ENCODE measurements around the gene CHTF18. TPM values are rescaled to one million over a fixed set of nuclear protein-coding genes. Genes with fewer than 3 reads are reported as not detected.
A peak's percentile ranks its signal among the peaks of the same experiment; 100 is the strongest.
"Not testable (repeated sequence)": the region's sequence is repeated elsewhere in the genome, so short reads cannot be mapped to it uniquely, and the experiment has no call there.

Gene CHTF18
- 8.8 TPM for total RNA-seq

DNA sequence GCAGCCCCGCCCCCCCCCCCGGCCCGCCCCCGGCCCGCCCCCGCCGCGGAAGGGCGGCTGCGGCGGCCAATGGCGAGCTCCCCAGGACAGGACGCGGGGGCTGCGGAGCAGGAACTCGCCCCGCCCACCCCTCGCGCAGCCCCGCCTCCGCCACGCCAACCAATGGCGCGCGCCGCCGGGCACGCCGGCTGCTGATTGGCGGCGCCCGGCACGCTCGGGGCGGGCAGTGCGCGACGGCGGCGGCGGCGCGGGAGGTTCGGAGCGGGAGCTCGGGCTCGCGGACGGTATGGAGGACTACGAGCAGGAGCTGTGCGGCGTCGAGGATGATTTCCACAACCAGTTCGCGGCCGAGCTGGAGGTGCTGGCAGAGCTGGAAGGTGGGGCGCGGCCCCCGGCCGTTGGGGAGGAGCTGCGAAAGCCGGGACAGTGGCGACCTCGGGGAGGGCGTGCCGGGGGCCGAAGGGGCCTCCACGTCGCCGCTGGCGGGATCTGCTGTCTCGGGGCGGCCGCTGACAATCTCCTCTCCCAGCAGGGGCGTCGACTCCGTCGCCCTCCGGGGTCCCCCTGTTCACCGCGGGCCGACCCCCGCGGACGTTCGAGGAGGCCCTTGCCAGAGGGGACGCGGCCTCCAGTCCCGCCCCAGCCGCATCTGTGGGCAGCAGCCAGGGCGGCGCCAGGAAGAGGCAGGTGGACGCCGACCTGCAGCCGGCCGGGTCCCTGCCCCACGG, at the start of gene CHTF18:
CHTF18 (plus strand) TSS at position 222 of the 728 bp plus-strand sequence; CDS start at position 287, 65 bp downstream.
- Histone ChIP-seq H3K9me3 (ENCODE audit: low read depth, low read length) (no peaks in the 10 kb centered on the region), H3K4me1 (ENCODE audit: insufficient read depth, low read length) (peaks cover 22% of the 10 kb centered on the region), H3K4me3 (ENCODE audit: low read length) (peak within 1 kb of the TSS; percentile 74), H3K27me3 (ENCODE audit: insufficient read depth, low read length) (no peaks in the 10 kb centered on the region)

DNA sequence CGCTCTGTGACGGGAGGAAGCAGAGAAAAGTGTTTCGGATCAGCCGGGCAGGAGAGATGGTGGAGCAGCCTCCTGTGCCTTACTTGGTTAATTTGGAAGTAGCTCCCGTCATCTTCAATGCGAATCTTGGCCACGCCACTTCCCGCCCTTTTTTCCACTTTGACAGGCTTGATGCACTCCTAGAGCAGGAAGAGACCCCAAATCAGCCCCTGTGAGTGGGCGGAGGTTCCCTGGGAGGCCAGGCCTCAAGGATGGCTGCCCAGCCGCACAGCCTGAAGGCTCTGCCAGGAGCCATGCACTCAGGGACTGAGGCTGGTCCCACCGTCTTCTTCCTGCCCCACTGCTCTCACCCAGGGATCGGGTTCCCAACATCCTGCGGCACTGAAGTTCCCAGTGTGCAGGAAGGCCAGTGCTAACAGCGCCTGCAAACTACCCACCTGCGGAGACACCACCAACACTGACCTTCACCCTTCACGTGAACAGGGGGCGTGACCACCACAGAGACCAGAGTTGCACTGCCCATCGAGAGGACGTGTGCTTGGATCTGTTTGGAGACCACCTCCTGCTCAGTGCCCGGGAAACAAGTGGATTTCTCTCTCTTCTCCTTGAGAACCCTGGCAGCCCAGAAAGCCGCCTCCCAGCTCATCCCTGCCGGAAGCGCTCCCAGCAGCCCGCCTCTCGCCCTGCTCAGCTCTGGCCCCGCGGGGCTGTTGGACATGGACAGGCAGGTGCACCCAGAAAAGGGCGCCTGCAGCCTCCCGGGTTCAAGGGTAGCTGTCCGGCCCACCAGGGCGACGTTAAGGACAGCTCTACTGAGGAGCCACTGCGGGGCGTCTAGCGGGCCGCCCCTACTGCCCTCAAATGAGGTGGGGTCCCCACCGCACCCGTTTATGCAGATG, 48.6 kb upstream of the CHTF18 start:
- Histone ChIP-seq H3K4me1 (ENCODE audit: insufficient read depth, low read length) (peaks cover 19% of the 10 kb centered on the region), H3K9me3 (ENCODE audit: low read depth, low read length) (no peaks in the 10 kb centered on the region), H3K27me3 (ENCODE audit: insufficient read depth, low read length) (no peaks in the 10 kb centered on the region), H3K4me3 (ENCODE audit: low read length) (peak overlapping the region; percentile 76)

DNA sequence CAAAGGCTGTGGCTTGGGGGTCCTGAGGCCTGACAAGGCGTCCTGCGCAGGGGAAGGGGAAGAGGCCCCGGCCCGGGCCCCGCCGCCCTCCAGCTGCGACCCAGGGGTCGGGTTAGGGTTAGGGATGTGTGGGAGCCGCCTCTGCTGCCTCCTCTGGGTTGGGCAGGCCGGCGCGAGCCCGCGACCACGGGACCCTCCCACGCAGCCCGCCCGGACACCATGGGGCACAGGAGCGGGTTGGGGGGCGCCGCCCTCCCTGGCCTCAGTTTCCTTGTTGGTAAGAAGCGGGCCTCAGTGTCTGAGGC, 48.0 kb upstream of the CHTF18 start:
- H3K4me3 ChIP-seq (ENCODE audit: low read length) = peak overlapping the region; percentile 76
- peaks cover 19% of the 10 kb centered on the region for H3K4me1 ChIP-seq (ENCODE audit: insufficient read depth, low read length)
- no peaks in the 10 kb centered on the region for H3K27me3 ChIP-seq (ENCODE audit: insufficient read depth, low read length)
- H3K9me3 ChIP-seq (ENCODE audit: low read depth, low read length) = no peaks in the 10 kb centered on the region

DNA sequence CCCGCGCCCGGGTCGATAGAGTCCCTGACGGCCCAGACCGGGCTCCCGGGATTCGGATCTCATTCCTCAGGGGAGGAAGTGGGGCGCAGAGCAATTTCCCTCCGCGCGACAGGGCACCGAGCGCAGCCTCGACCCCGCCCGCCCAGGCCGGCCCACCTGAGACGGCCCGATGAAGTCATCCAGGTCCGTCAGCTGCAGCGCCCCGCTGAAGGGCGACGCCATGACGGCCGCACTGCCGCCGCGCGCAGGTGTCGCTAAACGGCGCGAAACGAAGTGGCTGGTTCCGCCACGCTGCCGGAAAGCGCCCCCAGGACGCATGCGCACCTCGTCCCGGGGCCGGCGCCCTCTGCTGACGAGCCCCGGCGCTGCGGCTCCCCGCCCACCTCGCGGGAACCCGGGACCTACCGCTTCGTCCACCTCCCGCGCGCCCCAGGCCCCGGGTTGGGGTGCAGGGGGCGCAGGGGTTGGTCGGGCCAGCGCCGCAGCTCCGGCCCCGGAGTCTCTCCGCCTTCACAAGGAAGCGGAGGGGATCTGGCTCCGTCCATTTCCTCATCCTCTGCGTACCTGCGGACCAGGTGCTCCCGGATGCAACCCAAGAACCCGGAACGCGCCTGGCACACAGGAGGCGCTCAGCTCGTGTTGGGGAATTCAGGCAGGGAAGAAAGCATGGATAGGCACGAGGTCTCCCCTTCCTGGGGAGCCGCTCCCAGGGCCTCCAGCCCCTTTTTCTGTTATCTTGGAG, 47.5 kb upstream of the CHTF18 start, which contains the start of gene CIAO3:
CIAO3 (minus strand) TSS at position 234 of the 742 bp plus-strand sequence; CDS start at position 222, 12 bp downstream.
- H3K4me3 ChIP-seq (ENCODE audit: low read length) = peak within 1 kb of the TSS; percentile 76
- no peaks in the 10 kb centered on the region for H3K27me3 ChIP-seq (ENCODE audit: insufficient read depth, low read length)
- no peaks in the 10 kb centered on the region for H3K9me3 ChIP-seq (ENCODE audit: low read depth, low read length)
- peaks cover 19% of the 10 kb centered on the region for H3K4me1 ChIP-seq (ENCODE audit: insufficient read depth, low read length)

DNA sequence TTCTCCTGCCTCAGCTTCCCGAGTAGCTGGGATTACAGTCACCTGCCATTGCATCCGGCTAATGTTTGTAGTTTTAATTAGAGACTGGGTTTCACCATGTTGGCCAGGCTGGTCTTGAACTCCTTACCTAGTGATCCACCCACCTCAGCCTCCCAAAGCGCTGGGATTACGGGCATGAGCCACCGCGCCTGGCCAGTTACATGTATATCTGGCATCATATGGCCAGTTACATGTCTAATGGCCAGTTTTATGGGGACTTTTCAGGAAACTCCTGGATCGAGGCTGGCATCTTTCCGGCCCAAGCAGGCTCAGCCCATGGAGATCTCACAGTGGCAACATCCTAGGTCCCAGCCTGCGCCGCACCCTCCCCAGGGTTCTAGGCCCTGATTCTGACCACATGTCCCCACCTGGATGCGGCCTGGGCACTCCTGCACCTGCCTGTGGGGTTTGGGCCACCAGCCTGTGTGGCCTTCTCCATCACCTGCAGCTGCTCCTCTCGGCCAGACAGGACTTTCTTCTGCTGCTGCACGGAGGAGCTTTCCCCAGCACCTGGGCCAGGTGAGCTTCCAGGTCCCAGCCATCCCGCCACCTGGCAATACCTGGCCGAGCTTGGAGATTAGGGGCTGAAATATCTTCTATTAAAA, 46.3 kb upstream of the CHTF18 start:
- Histone ChIP-seq H3K27me3 (ENCODE audit: insufficient read depth, low read length) (no peaks in the 10 kb centered on the region), H3K4me1 (ENCODE audit: insufficient read depth, low read length) (peaks cover 19% of the 10 kb centered on the region), H3K9me3 (ENCODE audit: low read depth, low read length) (no peaks in the 10 kb centered on the region), H3K4me3 (ENCODE audit: low read length) (no peak overlapping the region)

DNA sequence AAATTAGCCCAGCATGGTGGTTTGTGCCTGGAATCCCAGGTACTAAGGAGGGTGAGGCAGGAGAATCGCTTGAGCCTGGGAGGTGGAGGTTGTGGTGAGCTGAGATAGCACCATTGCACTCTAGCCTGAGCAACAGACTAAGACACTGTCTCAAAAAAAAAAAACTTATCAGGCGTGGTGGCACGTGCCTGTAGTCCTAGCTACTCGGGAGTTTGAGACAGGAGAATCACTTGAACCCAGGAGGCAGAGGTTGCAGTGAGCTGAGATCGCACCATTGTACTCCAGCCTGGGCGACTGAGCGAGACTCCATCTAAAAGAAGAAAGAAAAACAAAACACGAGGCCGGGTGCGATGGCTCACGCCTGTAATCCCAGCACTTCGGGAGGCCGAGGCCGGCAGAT, 45.5 kb upstream of the CHTF18 start:
- not testable (repeated sequence) for H3K27me3 ChIP-seq (ENCODE audit: insufficient read depth, low read length); H3K9me3 ChIP-seq (ENCODE audit: low read depth, low read length); H3K4me3 ChIP-seq (ENCODE audit: low read length)
- H3K4me1 ChIP-seq (ENCODE audit: insufficient read depth, low read length) = peaks cover 19% of the 10 kb centered on the region

DNA sequence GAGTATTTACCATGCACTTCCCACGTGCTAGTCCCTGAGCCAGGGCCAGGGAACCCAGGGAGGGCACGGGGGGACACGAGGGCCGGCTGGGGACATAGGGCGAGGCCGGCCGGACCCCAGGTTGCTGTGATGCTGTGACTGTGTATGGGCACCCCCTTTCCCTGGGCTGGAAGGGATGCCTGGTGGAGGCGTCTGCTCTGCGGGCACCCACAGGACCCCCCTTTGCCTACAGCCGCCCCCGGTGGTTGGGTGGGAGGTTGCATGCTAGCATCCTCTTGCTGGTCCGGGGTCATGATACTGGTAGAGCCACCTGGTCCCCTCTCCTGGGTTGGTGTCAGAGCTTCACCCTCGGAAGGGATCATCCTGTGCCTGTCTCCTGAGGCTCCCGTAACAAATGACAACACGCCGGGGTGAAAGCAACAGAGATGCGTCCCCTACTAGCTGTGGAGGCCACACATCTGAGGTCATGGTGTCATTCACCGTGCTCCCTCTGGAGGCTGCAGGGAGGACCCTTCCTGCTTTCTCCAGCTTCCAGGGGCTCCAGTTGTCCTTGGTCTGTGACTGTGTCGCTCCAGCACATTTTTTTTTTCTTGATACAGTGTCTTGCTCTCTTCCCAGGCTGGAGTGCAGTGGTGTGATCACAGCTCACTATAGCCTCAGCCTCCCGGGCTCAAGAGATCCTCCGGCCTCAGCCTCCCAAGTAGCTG, 44.5 kb upstream of the CHTF18 start:
- no peaks in the 10 kb centered on the region for H3K27me3 ChIP-seq (ENCODE audit: insufficient read depth, low read length)
- H3K4me3 ChIP-seq (ENCODE audit: low read length) = no peak overlapping the region
- peaks cover 19% of the 10 kb centered on the region for H3K4me1 ChIP-seq (ENCODE audit: insufficient read depth, low read length)
- no peaks in the 10 kb centered on the region for H3K9me3 ChIP-seq (ENCODE audit: low read depth, low read length)

DNA sequence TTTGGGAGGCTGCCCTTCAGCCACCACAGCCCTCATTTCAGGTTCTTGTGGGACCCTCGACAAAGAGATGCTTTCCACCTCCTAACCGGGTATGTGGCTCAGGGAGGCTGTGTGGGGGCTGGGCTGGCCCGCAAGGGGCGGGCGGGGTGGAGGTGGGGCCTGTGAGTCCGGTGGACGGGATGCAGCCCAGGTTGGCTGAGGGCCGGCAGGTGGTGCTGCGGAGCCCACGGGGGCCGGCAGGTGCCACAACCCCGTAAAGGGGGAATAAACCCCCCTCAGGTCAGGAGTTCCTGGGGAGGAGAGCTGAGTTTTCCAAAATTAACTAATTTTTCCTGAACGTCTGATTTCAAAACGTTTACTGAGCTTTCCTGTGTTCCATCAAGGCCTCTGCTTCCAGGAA, 42.7 kb upstream of the CHTF18 start:
- peaks cover 6% of the 10 kb centered on the region for H3K4me1 ChIP-seq (ENCODE audit: insufficient read depth, low read length)
- H3K27me3 ChIP-seq (ENCODE audit: insufficient read depth, low read length) = no peaks in the 10 kb centered on the region
- H3K9me3 ChIP-seq (ENCODE audit: low read depth, low read length) = no peaks in the 10 kb centered on the region
- no peak overlapping the region for H3K4me3 ChIP-seq (ENCODE audit: low read length)

DNA sequence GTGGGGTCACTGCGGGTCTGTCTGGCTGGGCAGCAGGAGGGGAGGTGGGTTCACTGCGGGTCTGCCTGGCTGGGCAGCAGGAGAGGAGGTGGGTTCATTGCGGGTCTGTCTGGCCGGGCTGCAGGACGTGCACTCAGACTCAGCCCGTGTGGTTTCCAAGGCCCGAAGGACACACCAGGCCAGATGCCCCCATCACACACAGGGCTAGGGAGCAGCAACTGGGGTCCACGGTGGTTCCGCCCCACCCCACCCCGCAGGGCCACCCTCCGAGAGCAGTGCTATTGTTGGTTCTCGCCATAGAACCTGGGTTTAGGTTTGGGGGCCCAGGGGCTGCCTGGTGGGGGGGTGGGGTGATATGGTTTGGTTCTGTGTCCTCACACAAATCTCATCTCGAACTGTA, 41.8 kb upstream of the CHTF18 start:
- H3K4me1 ChIP-seq (ENCODE audit: insufficient read depth, low read length) = no peaks in the 10 kb centered on the region
- H3K4me3 ChIP-seq (ENCODE audit: low read length) = no peak overlapping the region
- H3K27me3 ChIP-seq (ENCODE audit: insufficient read depth, low read length) = no peaks in the 10 kb centered on the region
- no peaks in the 10 kb centered on the region for H3K9me3 ChIP-seq (ENCODE audit: low read depth, low read length)

DNA sequence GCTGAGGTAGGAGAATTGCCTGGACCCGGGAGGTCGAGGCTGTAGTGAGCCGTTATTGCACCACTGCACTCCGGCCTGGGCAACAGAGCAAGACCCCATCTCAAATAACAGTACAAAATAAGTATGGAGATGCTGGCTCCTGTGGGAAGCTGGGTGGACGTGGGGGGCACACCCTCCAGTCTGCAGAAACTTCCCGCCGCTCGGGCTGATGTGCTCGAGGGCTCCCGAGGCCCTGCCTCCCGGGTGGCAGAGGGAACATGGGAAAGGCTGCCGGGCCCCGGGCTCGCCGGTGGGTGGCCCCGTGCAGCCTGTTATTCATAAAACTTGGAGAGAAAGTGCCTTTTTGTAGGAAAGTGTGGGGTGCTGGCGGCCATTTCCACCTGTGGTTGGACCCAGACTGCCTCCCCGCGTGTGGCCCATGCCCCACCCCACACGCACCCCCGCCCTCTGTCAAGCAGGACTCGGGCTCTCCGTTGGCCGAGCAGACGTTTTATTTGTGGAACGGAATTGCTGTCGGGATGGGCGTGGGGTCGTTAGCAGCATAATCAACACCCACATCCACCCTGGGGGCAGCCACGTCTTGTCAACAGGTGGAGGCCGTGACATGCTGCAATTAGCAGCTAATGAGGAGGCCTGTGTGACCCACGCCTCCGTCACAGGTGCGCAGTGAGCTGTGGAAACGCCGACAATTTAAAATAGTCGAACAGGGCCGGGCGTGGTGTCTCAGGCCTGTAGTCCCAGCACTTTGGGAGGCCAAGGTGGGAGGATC, 40.3 kb upstream of the CHTF18 start:
- Histone ChIP-seq H3K4me3 (ENCODE audit: low read length) (no peak overlapping the region), H3K9me3 (ENCODE audit: low read depth, low read length) (no peaks in the 10 kb centered on the region), H3K27me3 (ENCODE audit: insufficient read depth, low read length) (no peaks in the 10 kb centered on the region), H3K4me1 (ENCODE audit: insufficient read depth, low read length) (no peaks in the 10 kb centered on the region)

DNA sequence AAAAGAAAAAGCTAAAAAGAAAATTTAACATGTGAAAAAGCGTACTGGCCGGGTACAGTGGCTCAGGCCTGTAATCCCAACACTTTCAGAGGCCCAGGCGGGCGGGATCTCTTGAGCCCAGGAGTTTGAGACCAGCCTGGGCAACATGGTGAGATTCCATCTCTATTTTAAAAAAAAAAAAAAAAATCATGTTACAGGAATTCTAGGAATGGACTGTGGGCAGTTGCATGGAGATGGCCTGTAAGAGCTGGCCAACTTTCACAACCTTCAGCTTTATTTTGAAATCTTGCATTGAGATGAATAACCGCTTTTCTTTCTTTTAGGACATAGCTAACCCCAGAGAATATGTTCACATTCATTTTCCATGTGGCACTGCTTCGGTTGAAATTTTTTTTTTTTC, 39.4 kb upstream of the CHTF18 start:
- peaks cover 2% of the 10 kb centered on the region for H3K4me1 ChIP-seq (ENCODE audit: insufficient read depth, low read length)
- no peaks in the 10 kb centered on the region for H3K9me3 ChIP-seq (ENCODE audit: low read depth, low read length)
- no peaks in the 10 kb centered on the region for H3K27me3 ChIP-seq (ENCODE audit: insufficient read depth, low read length)
- H3K4me3 ChIP-seq (ENCODE audit: low read length) = no peak overlapping the region

DNA sequence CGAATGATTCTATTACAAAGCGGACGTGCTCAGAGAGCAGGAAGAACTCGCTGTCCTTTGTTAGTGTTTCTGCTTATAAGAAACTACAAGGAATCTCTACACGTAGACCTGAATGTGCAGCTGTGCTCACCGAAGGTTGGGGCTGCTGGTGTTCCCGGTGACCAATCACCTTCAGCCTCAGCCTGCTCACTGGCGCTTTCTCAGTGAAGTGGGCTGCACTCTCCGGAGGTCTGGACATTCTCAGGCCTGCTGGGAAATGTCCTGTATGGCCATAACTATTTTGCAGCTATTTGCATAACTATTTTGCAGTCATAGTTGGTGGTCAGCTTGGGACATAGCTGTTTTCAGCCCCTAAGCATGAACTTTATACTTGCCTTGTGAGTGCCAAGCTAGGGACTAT, 37.9 kb upstream of the CHTF18 start:
- H3K9me3 ChIP-seq (ENCODE audit: low read depth, low read length) = no peaks in the 10 kb centered on the region
- H3K27me3 ChIP-seq (ENCODE audit: insufficient read depth, low read length) = no peaks in the 10 kb centered on the region
- peaks cover 17% of the 10 kb centered on the region for H3K4me1 ChIP-seq (ENCODE audit: insufficient read depth, low read length)
- H3K4me3 ChIP-seq (ENCODE audit: low read length) = no peak overlapping the region

DNA sequence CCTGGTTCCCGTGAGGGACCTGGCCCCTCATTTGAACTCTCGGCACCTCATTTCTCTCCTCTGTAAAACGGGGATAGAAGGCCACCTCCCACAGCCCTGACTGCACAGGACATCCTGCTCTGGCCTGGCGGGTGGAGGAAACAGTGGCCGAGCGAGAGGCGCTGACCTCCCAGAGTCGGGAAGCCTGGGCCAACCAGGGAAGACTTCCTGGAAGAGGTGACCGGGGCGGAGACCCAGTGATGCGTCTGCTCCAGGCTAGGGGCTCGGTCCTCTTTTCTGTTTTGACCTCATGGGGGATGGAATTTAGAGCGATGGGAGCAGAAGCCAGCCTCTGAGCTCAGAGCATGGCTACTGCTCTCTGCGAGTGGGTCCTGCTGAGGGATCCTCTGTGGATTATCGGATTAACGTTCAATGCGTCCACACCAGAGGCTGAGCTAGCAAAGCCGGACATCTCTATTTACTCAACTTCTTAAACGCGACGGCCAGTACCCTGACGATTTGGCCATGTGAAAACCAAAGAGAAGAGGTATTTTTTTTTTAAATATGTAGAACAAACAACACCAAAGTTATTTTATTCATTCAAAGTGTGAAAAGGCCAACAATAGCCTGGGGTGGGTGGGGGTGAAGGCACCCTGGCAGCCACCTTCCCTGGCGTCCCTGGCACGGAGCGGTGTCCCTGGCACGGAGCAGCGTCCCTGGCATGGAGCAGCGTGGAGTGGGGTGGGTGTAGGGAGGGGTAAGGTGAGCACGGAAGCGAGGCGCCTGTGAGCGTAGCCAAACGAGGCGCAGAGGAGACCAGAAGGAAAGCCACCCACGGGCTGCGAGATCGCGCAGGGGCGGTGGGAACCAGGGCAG, 37.0 kb upstream of the CHTF18 start:
- H3K9me3 ChIP-seq (ENCODE audit: low read depth, low read length) = no peaks in the 10 kb centered on the region
- H3K4me1 ChIP-seq (ENCODE audit: insufficient read depth, low read length) = peaks cover 19% of the 10 kb centered on the region
- H3K27me3 ChIP-seq (ENCODE audit: insufficient read depth, low read length) = no peaks in the 10 kb centered on the region
- H3K4me3 ChIP-seq (ENCODE audit: low read length) = no peak overlapping the region

Measured in mononuclear cell (primary cell).